ENCODE measurements around the gene SLIT1.

GRCh38 chr10:97213431-97213830 is 27.7 kb upstream of the SLIT1 start:
- no peak for TF ChIP-seq CTCF (IDR thresholded peaks at IDR 0.05)
- no peak for TF ChIP-seq POLR2A (IDR thresholded peaks at IDR 0.05)

Measured in lower leg skin (tissue), 3 donors.